HG02678 (cell line): Measurements from ENCODE around the gene SLMAP.

Experiments used
- ATAC-seq: cut with Tn5 transposase; IDR thresholded peaks from one replicate; pipeline ENCODE4 v1.9.1; 2021; ENCODE audit warnings: mild to moderate bottlenecking, moderate library complexity; ENCODE audit not compliant: unreplicated experiment

Gene SLMAP

GRCh38 chr3:57958642-57959422 is 202.7 kb downstream of the SLMAP start:
- ATAC-seq, result peak; percentile 33

GRCh38 chr3:57959423-57960173 is 203.5 kb downstream of the SLMAP start:
- peak; percentile 38 for ATAC-seq

GRCh38 chr3:57960174-57960505 is 204.0 kb downstream of the SLMAP start:
- no peak for ATAC-seq

GRCh38 chr3:57961177-57961827 is 205.2 kb downstream of the SLMAP start:
- no peak for ATAC-seq

GRCh38 chr3:57961828-57962447 is 205.8 kb downstream of the SLMAP start:
- ATAC-seq, result no peak

GRCh38 chr3:57962448-57962834 is 206.3 kb downstream of the SLMAP start:
- no peak for ATAC-seq

- no peak for ATAC-seq
Observed at GRCh38 chr3:57963811-57964346, 207.8 kb downstream of the SLMAP start.

- ATAC-seq, result no peak
Observed at GRCh38 chr3:57966829-57967228, 210.7 kb downstream of the SLMAP start.

- no peak for ATAC-seq
Observed at GRCh38 chr3:57967590-57967989, 211.5 kb downstream of the SLMAP start.

GRCh38 chr3:57968501-57968900 is 212.4 kb downstream of the SLMAP start:
- ATAC-seq, result no peak

- ATAC-seq, result no peak
Observed at GRCh38 chr3:57971975-57972374, 215.9 kb downstream of the SLMAP start.

- no peak for ATAC-seq
Observed at GRCh38 chr3:57972531-57973111, 216.5 kb downstream of the SLMAP start.

GRCh38 chr3:57973715-57974477 is 217.8 kb downstream of the SLMAP start:
- no peak for ATAC-seq

GRCh38 chr3:57974796-57975388 is 218.8 kb downstream of the SLMAP start:
- no peak for ATAC-seq

- no peak for ATAC-seq
Observed at GRCh38 chr3:57977818-57978235, 221.7 kb downstream of the SLMAP start.

- ATAC-seq, result no peak
Observed at GRCh38 chr3:57978316-57978715, 222.2 kb downstream of the SLMAP start.
